DND-41 (cell line): ENCODE measurements around the gene PRKCA.

Experiments
- EZH2 ChIP-seq: IDR thresholded peaks from 3 replicates; pipeline ENCODE4 v1.6.1; 2012; ENCODE audit warnings: borderline replicate concordance, low read depth, mild to moderate bottlenecking, moderate library complexity, low read length, inconsistent platforms; ENCODE audit not compliant: severe bottlenecking
- TF ChIP-seq, protein P1 (sequence below): IDR thresholded peaks from 2 replicates; pipeline ENCODE4 v1.5.1; 2012; ENCODE audit warnings: borderline replicate concordance, low read length, moderate library complexity, mild to moderate bottlenecking; ENCODE audit not compliant: poor library complexity, severe bottlenecking; ENCODE audit errors: extremely low read depth

DNA sequence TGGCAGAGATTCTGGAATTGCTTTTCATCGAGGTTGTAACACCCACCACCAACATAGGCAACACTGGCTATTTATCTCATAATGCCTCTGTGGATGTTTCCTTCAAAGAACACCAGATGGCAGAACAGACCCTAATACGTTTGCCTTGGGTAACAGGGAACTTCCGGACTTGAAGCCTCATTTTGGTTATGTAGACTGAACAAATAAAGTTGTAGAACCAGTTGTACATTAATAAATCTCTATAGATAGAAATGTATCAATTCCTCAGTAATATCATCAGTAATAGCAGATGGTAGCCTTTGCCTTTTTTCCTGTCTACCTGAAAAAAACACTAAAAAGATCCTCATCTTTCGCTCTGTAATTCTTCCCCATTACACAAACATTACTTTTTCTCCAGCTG is 47.3 kb upstream of the PRKCA start:
- TF ChIP-seq, protein P1, sequence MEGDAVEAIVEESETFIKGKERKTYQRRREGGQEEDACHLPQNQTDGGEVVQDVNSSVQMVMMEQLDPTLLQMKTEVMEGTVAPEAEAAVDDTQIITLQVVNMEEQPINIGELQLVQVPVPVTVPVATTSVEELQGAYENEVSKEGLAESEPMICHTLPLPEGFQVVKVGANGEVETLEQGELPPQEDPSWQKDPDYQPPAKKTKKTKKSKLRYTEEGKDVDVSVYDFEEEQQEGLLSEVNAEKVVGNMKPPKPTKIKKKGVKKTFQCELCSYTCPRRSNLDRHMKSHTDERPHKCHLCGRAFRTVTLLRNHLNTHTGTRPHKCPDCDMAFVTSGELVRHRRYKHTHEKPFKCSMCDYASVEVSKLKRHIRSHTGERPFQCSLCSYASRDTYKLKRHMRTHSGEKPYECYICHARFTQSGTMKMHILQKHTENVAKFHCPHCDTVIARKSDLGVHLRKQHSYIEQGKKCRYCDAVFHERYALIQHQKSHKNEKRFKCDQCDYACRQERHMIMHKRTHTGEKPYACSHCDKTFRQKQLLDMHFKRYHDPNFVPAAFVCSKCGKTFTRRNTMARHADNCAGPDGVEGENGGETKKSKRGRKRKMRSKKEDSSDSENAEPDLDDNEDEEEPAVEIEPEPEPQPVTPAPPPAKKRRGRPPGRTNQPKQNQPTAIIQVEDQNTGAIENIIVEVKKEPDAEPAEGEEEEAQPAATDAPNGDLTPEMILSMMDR = peak; percentile 88
- TF ChIP-seq EZH2 = no peak
